Smooth muscle cell (in vitro differentiated cells): ENCODE results near the gene DFFB. TPM values are rescaled to one million over a fixed set of nuclear protein-coding genes. Genes with fewer than 3 reads are reported as not detected.

Experiments used
- DNase-seq: peaks from one replicate; lab custom pipeline; 2025; ENCODE audit not compliant: unreplicated experiment; lab: John Stamatoyannopoulos, UW
- H2AFZ ChIP-seq: fragments of 200-600 bp; sonication (generic); 2 replicates; pipeline ENCODE4 v1.6.0; 2016; ENCODE audit warnings: antibody characterized with exemption, low read depth, mild to moderate bottlenecking
- H3F3A ChIP-seq: fragments of 200-600 bp; sonication (generic); 2 replicates; pipeline ENCODE4 v1.6.0; 2017; ENCODE audit warnings: antibody characterized with exemption, low read depth
- H3K27ac ChIP-seq: fragments of 200-600 bp; sonication (generic); 2 replicates; pipeline ENCODE4 v1.5.1; 2016; ENCODE audit warnings: low read depth, mild to moderate bottlenecking
- H3K27me3 ChIP-seq: fragments of 200-600 bp; sonication (generic); 2 replicates; pipeline ENCODE4 v1.6.1; 2016; ENCODE audit warnings: low read depth, mild to moderate bottlenecking
- H3K36me3 ChIP-seq: fragments of 200-600 bp; sonication (generic); 2 replicates; pipeline ENCODE4 v1.5.1; 2016; ENCODE audit warnings: low read depth
- H3K4me1 ChIP-seq: fragments of 200-600 bp; sonication (generic); 2 replicates; pipeline ENCODE4 v1.5.1; 2016; ENCODE audit warnings: low read depth
- H3K4me2 ChIP-seq: fragments of 200-600 bp; sonication (generic); 2 replicates; pipeline ENCODE4 v1.6.0; 2016; ENCODE audit warnings: mild to moderate bottlenecking
- H3K4me3 ChIP-seq: fragments of 200-600 bp; sonication (generic); 2 replicates; pipeline ENCODE4 v1.5.1; 2016; ENCODE audit warnings: mild to moderate bottlenecking
- H3K79me2 ChIP-seq: fragments of 200-600 bp; sonication (generic); 2 replicates; pipeline ENCODE4 v1.6.0; 2016; ENCODE audit warnings: low read depth, mild to moderate bottlenecking
- H3K9ac ChIP-seq: fragments of 200-600 bp; sonication (generic); 2 replicates; pipeline ENCODE4 v1.6.0; 2016; ENCODE audit warnings: low read depth
- H3K9me3 ChIP-seq: fragments of 200-600 bp; sonication (generic); replicated peaks from 2 replicates; pipeline ENCODE4 v1.5.1; 2016; ENCODE audit warnings: low read depth
- H4K20me1 ChIP-seq: fragments of 200-600 bp; sonication (generic); 2 replicates; pipeline ENCODE4 v1.6.0; 2016; ENCODE audit warnings: low read depth
- CTCF ChIP-seq: fragments of 200-600 bp; sonication (generic); IDR thresholded peaks from 2 replicates; pipeline ENCODE4 v1.5.1; 2017; ENCODE audit warnings: borderline replicate concordance, mild to moderate bottlenecking, antibody characterized with exemption; ENCODE audit not compliant: insufficient read depth, poor library complexity, severe bottlenecking
- WGBS: methylation state at CpG from one replicate; pipeline ENCODE4 v1.1.7; 2016; ENCODE audit warnings: low lambda C conversion rate; 5-methylcytosine and 5-hydroxymethylcytosine counted together
- polyA plus RNA-seq: library from polyadenylated mRNA; unstranded; fragments of >200 nt; fragmentation: Nextera tagmentation; extraction: Ambion mirVana; gene quantifications from 2 replicates; pipeline ENCODE4 v1.2.1, GENCODE V29; 2016
- total RNA-seq: library from RNA; depleted of rRNA; stranded (reverse); fragments of >200 nt; gene quantifications from 2 replicates; pipeline ENCODE4 v1.2.3, GENCODE V29; 2014

DFFB gene
- total and polyA plus RNA-seq, 2 experiments from 2014 or later, result 3.3 to 4.5 TPM

GRCh38 chr1:3883194-3883925 is 26.1 kb downstream of the DFFB start:
- Histone ChIP-seq H4K20me1 (no peaks in the 10 kb centered on the region), H3K27ac (no peak overlapping the region), H3K9ac (no peak overlapping the region), H3K79me2 (no peaks in the 10 kb centered on the region), H2AFZ (no peak overlapping the region), H3F3A (no peaks in the 10 kb centered on the region), H3K4me2 (no peak overlapping the region), H3K4me1 (no peaks in the 10 kb centered on the region), H3K27me3 (no peaks in the 10 kb centered on the region), H3K9me3 (peaks cover 5% of the 10 kb centered on the region), H3K36me3 (peaks cover 5% of the 10 kb centered on the region), H3K4me3 (no peak overlapping the region)
- 96% methylated on average over 18 of the region's 18 CpGs for WGBS
- no peak for TF ChIP-seq CTCF
- no peak for DNase-seq

- no peaks in the 10 kb centered on the region for H3F3A ChIP-seq
- H3K27ac ChIP-seq, result no peak overlapping the region
- H3K4me2 ChIP-seq, result no peak overlapping the region
- WGBS, result 89% methylated on average over 13 of the region's 13 CpGs
- no peak for DNase-seq
- TF ChIP-seq CTCF, result no peak
- H3K4me3 ChIP-seq, result no peak overlapping the region
- no peaks in the 10 kb centered on the region for H3K79me2 ChIP-seq
- H3K4me1 ChIP-seq, result no peaks in the 10 kb centered on the region
- H3K9ac ChIP-seq, result no peak overlapping the region
- H2AFZ ChIP-seq, result no peak overlapping the region
- no peaks in the 10 kb centered on the region for H3K9me3 ChIP-seq
- no peaks in the 10 kb centered on the region for H4K20me1 ChIP-seq
- H3K27me3 ChIP-seq, result no peaks in the 10 kb centered on the region
- H3K36me3 ChIP-seq, result no peaks in the 10 kb centered on the region
These were observed 27.7 kb downstream of the DFFB start for GRCh38 chr1:3884966-3885365.

- Histone ChIP-seq H3K9ac (no peak overlapping the region), H3K4me1 (no peaks in the 10 kb centered on the region), H4K20me1 (peaks cover 4% of the 10 kb centered on the region), H3K4me2 (no peak overlapping the region), H3F3A (no peaks in the 10 kb centered on the region), H2AFZ (no peak overlapping the region), H3K4me3 (no peak overlapping the region), H3K27ac (no peak overlapping the region), H3K9me3 (no peaks in the 10 kb centered on the region), H3K27me3 (no peaks in the 10 kb centered on the region), H3K79me2 (no peaks in the 10 kb centered on the region), H3K36me3 (no peaks in the 10 kb centered on the region)
- DNase-seq, result no peak
- WGBS, result 88% methylated on average over 7 of the region's 7 CpGs
- no peak for TF ChIP-seq CTCF
These were observed 28.3 kb downstream of the DFFB start for GRCh38 chr1:3885611-3886010.
